Stimulated activated memory B cell treated with anti-CD40 and anti-IgM and Interleukin-4, amounts not matched to agents 10 μg/mL and 1 μg/mL and 100 μg/mL, for 72 hours (primary cell): ENCODE data around the gene ATRIP.

Experiments used
- ATAC-seq: fragments of 150-1000 bp; cut with Tn5 transposase; 2 replicates; pipeline ENCODE4 v1.10.0; 2021
- H3K27ac Mint-ChIP-seq: one replicate; pipeline ENCODE4 v1.8.0; 2022; ENCODE audit warnings: mild to moderate bottlenecking, mixed read lengths
- H3K27me3 Mint-ChIP-seq: one replicate; pipeline ENCODE4 v1.8.0; 2022; ENCODE audit warnings: mixed read lengths
- H3K36me3 Mint-ChIP-seq: one replicate; pipeline ENCODE4 v1.8.0; 2022; ENCODE audit warnings: mixed read lengths
- H3K4me1 Mint-ChIP-seq: one replicate; pipeline ENCODE4 v1.8.0; 2022; ENCODE audit warnings: mixed read lengths
- H3K4me3 Mint-ChIP-seq: one replicate; pipeline ENCODE4 v1.8.0; 2022; ENCODE audit warnings: mild to moderate bottlenecking, moderate library complexity, mixed read lengths
- H3K9me3 Mint-ChIP-seq: one replicate; pipeline ENCODE4 v1.8.0; 2022; ENCODE audit warnings: mixed read lengths

ATRIP gene

GRCh38 chr3:48406443-48407431, 39.8 kb upstream of the ATRIP start:
- H3K27me3 Mint-ChIP-seq = peaks cover 16% of the 10 kb centered on the region
- no peaks in the 10 kb centered on the region for H3K36me3 Mint-ChIP-seq
- H3K4me1 Mint-ChIP-seq = no peaks in the 10 kb centered on the region
- ATAC-seq = no peak
- H3K27ac Mint-ChIP-seq = no peak overlapping the region
- H3K4me3 Mint-ChIP-seq = no peak overlapping the region
- H3K9me3 Mint-ChIP-seq = no peaks in the 10 kb centered on the region

- no peak overlapping the region for H3K4me3 Mint-ChIP-seq
- H3K27ac Mint-ChIP-seq = no peak overlapping the region
- peaks cover 16% of the 10 kb centered on the region for H3K27me3 Mint-ChIP-seq
- no peaks in the 10 kb centered on the region for H3K4me1 Mint-ChIP-seq
- no peak for ATAC-seq
- H3K36me3 Mint-ChIP-seq = no peaks in the 10 kb centered on the region
- no peaks in the 10 kb centered on the region for H3K9me3 Mint-ChIP-seq
Measured at GRCh38 chr3:48407542-48408099, 38.9 kb upstream of the ATRIP start.

- Mint-ChIP-seq H3K9me3 (no peaks in the 10 kb centered on the region), H3K4me1 (no peaks in the 10 kb centered on the region), H3K27ac (no peak overlapping the region), H3K27me3 (peaks cover 16% of the 10 kb centered on the region), H3K36me3 (no peaks in the 10 kb centered on the region), H3K4me3 (no peak overlapping the region)
- no peak for ATAC-seq
Measured at GRCh38 chr3:48408823-48409281, 37.7 kb upstream of the ATRIP start.

- H3K27ac Mint-ChIP-seq = no peak overlapping the region
- ATAC-seq = no peak
- H3K9me3 Mint-ChIP-seq = no peaks in the 10 kb centered on the region
- H3K4me1 Mint-ChIP-seq = no peaks in the 10 kb centered on the region
- H3K4me3 Mint-ChIP-seq = no peak overlapping the region
- no peaks in the 10 kb centered on the region for H3K36me3 Mint-ChIP-seq
- H3K27me3 Mint-ChIP-seq = peaks cover 16% of the 10 kb centered on the region
Measured at GRCh38 chr3:48409291-48410201, 37.0 kb upstream of the ATRIP start.

- H3K9me3 Mint-ChIP-seq = no peaks in the 10 kb centered on the region
- no peaks in the 10 kb centered on the region for H3K36me3 Mint-ChIP-seq
- no peak overlapping the region for H3K4me3 Mint-ChIP-seq
- no peaks in the 10 kb centered on the region for H3K4me1 Mint-ChIP-seq
- H3K27ac Mint-ChIP-seq = no peak overlapping the region
- ATAC-seq = no peak
- peaks cover 16% of the 10 kb centered on the region for H3K27me3 Mint-ChIP-seq
Measured at GRCh38 chr3:48410205-48411040, 36.1 kb upstream of the ATRIP start.

GRCh38 chr3:48411041-48411588, 35.4 kb upstream of the ATRIP start:
- ATAC-seq = no peak
- Mint-ChIP-seq H3K4me3 (no peak overlapping the region), H3K27ac (no peak overlapping the region), H3K4me1 (no peaks in the 10 kb centered on the region), H3K27me3 (peaks cover 16% of the 10 kb centered on the region), H3K9me3 (no peaks in the 10 kb centered on the region), H3K36me3 (no peaks in the 10 kb centered on the region)

GRCh38 chr3:48411606-48412374, 34.7 kb upstream of the ATRIP start:
- no peak for ATAC-seq
- Mint-ChIP-seq H3K4me1 (no peaks in the 10 kb centered on the region), H3K36me3 (no peaks in the 10 kb centered on the region), H3K4me3 (no peak overlapping the region), H3K9me3 (no peaks in the 10 kb centered on the region), H3K27me3 (peaks cover 16% of the 10 kb centered on the region), H3K27ac (no peak overlapping the region)

GRCh38 chr3:48412375-48413001, 34.0 kb upstream of the ATRIP start:
- H3K4me1 Mint-ChIP-seq = no peaks in the 10 kb centered on the region
- no peaks in the 10 kb centered on the region for H3K9me3 Mint-ChIP-seq
- H3K36me3 Mint-ChIP-seq = no peaks in the 10 kb centered on the region
- peaks cover 17% of the 10 kb centered on the region for H3K27me3 Mint-ChIP-seq
- H3K27ac Mint-ChIP-seq = no peak overlapping the region
- H3K4me3 Mint-ChIP-seq = no peak overlapping the region
- ATAC-seq = no peak

- Mint-ChIP-seq H3K9me3 (no peaks in the 10 kb centered on the region), H3K27ac (no peak overlapping the region), H3K4me1 (no peaks in the 10 kb centered on the region), H3K4me3 (no peak overlapping the region), H3K36me3 (no peaks in the 10 kb centered on the region), H3K27me3 (peaks cover 23% of the 10 kb centered on the region)
- no peak for ATAC-seq
Measured at GRCh38 chr3:48413086-48413485, 33.5 kb upstream of the ATRIP start.

GRCh38 chr3:48413611-48414010, 32.9 kb upstream of the ATRIP start:
- H3K4me1 Mint-ChIP-seq = no peaks in the 10 kb centered on the region
- H3K9me3 Mint-ChIP-seq = no peaks in the 10 kb centered on the region
- no peaks in the 10 kb centered on the region for H3K36me3 Mint-ChIP-seq
- no peak for ATAC-seq
- H3K27me3 Mint-ChIP-seq = peaks cover 26% of the 10 kb centered on the region
- H3K4me3 Mint-ChIP-seq = no peak overlapping the region
- no peak overlapping the region for H3K27ac Mint-ChIP-seq

GRCh38 chr3:48414376-48415250, 31.9 kb upstream of the ATRIP start:
- no peak overlapping the region for H3K27ac Mint-ChIP-seq
- H3K4me1 Mint-ChIP-seq = no peaks in the 10 kb centered on the region
- H3K36me3 Mint-ChIP-seq = no peaks in the 10 kb centered on the region
- no peaks in the 10 kb centered on the region for H3K9me3 Mint-ChIP-seq
- peaks cover 26% of the 10 kb centered on the region for H3K27me3 Mint-ChIP-seq
- ATAC-seq = no peak
- no peak overlapping the region for H3K4me3 Mint-ChIP-seq

- H3K27ac Mint-ChIP-seq = no peak overlapping the region
- no peak for ATAC-seq
- H3K27me3 Mint-ChIP-seq = peaks cover 19% of the 10 kb centered on the region
- no peaks in the 10 kb centered on the region for H3K9me3 Mint-ChIP-seq
- H3K4me3 Mint-ChIP-seq = no peak overlapping the region
- no peaks in the 10 kb centered on the region for H3K36me3 Mint-ChIP-seq
- no peaks in the 10 kb centered on the region for H3K4me1 Mint-ChIP-seq
Measured at GRCh38 chr3:48415251-48415953, 31.1 kb upstream of the ATRIP start.
